Chondrocyte (in vitro differentiated cells): ENCODE data around the gene ZNF687. TPM values are rescaled to one million over a fixed set of nuclear protein-coding genes. Genes with fewer than 3 reads are reported as not detected.

ENCODE experiments used
- DNase-seq: peaks from one replicate; pipeline ENCODE4 v3.0.0; 2021; ENCODE audit warnings: mixed read lengths, low spot score
- H3K27ac Mint-ChIP-seq: one replicate; pipeline ENCODE4 v1.8.0; 2021; ENCODE audit warnings: mild to moderate bottlenecking, moderate library complexity, mixed read lengths; ENCODE audit not compliant: unreplicated experiment
- H3K27me3 Mint-ChIP-seq: 2 replicates; pipeline ENCODE4 v1.8.0; 2021; ENCODE audit warnings: low read depth, mixed read lengths
- H3K36me3 Mint-ChIP-seq: 2 replicates; pipeline ENCODE4 v1.8.0; 2021; ENCODE audit warnings: low read depth, mixed read lengths
- H3K4me1 Mint-ChIP-seq: 2 replicates; pipeline ENCODE4 v1.8.0; 2021; ENCODE audit warnings: low read depth, mild to moderate bottlenecking, mixed read lengths
- H3K4me3 Mint-ChIP-seq: one replicate; pipeline ENCODE4 v1.8.0; 2021; ENCODE audit warnings: mild to moderate bottlenecking, moderate library complexity, mixed read lengths; ENCODE audit not compliant: unreplicated experiment
- H3K9me3 Mint-ChIP-seq: 2 replicates; pipeline ENCODE4 v1.8.0; 2021; ENCODE audit warnings: low read depth, mixed read lengths
- CTCF ChIP-seq: fragments of 200-600 bp; sonication (generic); IDR thresholded peaks from 2 replicates; pipeline ENCODE4 v1.5.0; 2021; ENCODE audit warnings: antibody characterized with exemption, mild to moderate bottlenecking, moderate library complexity
- total RNA-seq: library from RNA; stranded (reverse); gene quantifications from 3 replicates; pipeline ENCODE4 v1.2.1, GENCODE V29; 2021

ZNF687 gene
- total RNA-seq, 1 donor from 2014 or later, result 18.6 TPM

- Mint-ChIP-seq H3K4me3 (no peak overlapping the region), H3K27ac (no peak overlapping the region), H3K36me3 (peaks cover 23% of the 10 kb centered on the region), H3K9me3 (no peaks in the 10 kb centered on the region), H3K27me3 (no peaks in the 10 kb centered on the region), H3K4me1 (peaks cover 3% of the 10 kb centered on the region)
- TF ChIP-seq CTCF, result no peak
- DNase-seq, result peak; percentile 58
Measured at GRCh38 chr1:151289080-151289935, 7.2 kb downstream of the ZNF687 start.

- H3K4me1 Mint-ChIP-seq, result no peaks in the 10 kb centered on the region
- peak; percentile 82 for DNase-seq
- no peak overlapping the region for H3K27ac Mint-ChIP-seq
Measured at GRCh38 chr1:151289991-151290708, 8.1 kb downstream of the ZNF687 start.

GRCh38 chr1:151290709-151291303 lies 8.7 kb downstream of the ZNF687 start:
- TF ChIP-seq CTCF, result no peak
- peak; percentile 90 for DNase-seq
- Mint-ChIP-seq H3K9me3 (no peaks in the 10 kb centered on the region), H3K36me3 (peaks cover 27% of the 10 kb centered on the region), H3K27ac (no peak overlapping the region), H3K27me3 (no peaks in the 10 kb centered on the region), H3K4me3 (no peak overlapping the region), H3K4me1 (no peaks in the 10 kb centered on the region)

More at GRCh38 chr1:151289991-151290708, 8.1 kb downstream of the ZNF687 start:
- Mint-ChIP-seq H3K27me3 (no peaks in the 10 kb centered on the region), H3K36me3 (peaks cover 26% of the 10 kb centered on the region), H3K9me3 (no peaks in the 10 kb centered on the region), H3K4me3 (no peak overlapping the region)
- no peak for TF ChIP-seq CTCF

GRCh38 chr1:151292207-151293030 lies 10.3 kb downstream of the ZNF687 start:
- DNase-seq, result peak; percentile 62
- TF ChIP-seq CTCF, result peak; percentile 23
- Mint-ChIP-seq H3K27me3 (no peaks in the 10 kb centered on the region), H3K36me3 (peaks cover 22% of the 10 kb centered on the region), H3K27ac (no peak overlapping the region), H3K9me3 (no peaks in the 10 kb centered on the region), H3K4me3 (no peak overlapping the region), H3K4me1 (no peaks in the 10 kb centered on the region)
